Dedifferentiated amniotic fluid mesenchymal stem cell (primary cell): Measurements from ENCODE around the gene GRID2IP.
"Not testable (repeated sequence)": the region's sequence is repeated elsewhere in the genome, so short reads cannot be mapped to it uniquely, and the experiment has no call there.

Experiments
- DNase-seq: peaks from one replicate; pipeline ENCODE4 v3.0.0-alpha.2; 2016; ENCODE audit errors: extremely low spot score

GRID2IP gene

DNA sequence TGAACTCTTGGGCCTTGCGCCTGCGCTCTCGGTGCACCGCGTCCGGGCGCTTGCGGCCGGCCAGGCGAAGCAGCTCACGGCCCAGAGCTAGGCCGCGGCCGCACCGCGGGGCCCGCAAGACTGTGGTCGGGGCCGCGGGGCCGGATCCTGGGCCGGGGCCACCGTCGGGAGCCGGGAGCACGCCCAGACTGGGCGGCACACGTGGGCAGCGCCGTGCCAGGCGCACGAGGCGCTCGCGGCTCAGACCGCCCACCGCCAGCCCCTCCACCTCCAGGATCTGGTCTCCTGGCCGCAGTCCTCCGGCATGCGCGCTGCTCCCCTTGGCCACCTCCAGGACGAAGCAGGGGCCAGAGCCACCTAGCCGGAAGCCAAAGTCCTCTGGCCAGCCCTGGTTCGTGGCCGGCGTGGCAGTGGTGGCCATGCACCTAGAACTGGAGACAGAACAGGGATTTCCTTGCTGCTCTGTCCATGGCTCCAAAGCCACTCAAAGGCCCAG is at the start of gene GRID2IP:
Gene GRID2IP, minus strand, starts transcription at position 446 of the 496 bp plus-strand sequence. Its CDS starts 25 bp downstream, at position 421.
- DNase-seq: no peak

DNA sequence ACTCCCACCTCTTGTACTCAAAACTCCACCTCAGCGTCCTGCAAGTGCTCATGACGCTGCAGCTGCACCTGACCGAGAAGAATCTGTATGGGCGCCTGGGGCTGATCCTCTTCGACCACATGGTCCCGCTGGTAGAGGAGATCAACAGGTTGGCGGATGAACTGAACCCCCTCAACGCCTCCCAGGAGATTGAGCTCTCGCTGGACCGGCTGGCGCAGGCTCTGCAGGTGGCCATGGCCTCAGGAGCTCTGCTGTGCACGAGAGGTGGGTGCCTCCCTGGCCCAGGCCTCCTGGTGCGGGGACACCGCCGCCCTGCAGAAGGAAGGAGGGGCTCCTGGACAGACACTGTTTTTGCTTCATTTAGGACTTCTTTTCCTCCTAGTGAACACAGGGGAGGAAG is 48.8 kb upstream of the GRID2IP start:
- no peak for DNase-seq

DNA sequence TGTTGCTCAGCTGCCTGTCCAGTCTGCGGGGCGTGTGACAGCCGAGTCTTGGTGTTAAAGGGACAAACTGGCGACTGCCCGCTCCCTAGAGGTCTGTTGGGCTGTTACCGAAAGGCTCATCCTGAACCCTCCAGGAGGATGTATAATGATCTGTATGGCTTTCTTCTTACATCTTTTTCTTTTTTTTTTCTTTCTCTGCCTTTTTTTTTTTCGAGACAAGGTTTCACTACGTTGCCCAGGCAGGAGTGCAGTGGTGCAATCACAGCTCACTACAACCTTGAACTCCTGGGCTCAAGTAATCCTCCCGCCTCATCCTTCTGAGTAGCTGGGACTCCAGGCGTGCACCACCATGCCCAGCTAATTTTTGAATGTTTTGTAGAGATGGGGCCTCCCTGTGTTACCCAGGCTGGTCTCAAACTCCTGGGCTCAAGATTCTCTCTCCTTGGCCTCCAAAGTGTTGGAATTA is 39.4 kb upstream of the GRID2IP start:
- DNase-seq: no peak

DNA sequence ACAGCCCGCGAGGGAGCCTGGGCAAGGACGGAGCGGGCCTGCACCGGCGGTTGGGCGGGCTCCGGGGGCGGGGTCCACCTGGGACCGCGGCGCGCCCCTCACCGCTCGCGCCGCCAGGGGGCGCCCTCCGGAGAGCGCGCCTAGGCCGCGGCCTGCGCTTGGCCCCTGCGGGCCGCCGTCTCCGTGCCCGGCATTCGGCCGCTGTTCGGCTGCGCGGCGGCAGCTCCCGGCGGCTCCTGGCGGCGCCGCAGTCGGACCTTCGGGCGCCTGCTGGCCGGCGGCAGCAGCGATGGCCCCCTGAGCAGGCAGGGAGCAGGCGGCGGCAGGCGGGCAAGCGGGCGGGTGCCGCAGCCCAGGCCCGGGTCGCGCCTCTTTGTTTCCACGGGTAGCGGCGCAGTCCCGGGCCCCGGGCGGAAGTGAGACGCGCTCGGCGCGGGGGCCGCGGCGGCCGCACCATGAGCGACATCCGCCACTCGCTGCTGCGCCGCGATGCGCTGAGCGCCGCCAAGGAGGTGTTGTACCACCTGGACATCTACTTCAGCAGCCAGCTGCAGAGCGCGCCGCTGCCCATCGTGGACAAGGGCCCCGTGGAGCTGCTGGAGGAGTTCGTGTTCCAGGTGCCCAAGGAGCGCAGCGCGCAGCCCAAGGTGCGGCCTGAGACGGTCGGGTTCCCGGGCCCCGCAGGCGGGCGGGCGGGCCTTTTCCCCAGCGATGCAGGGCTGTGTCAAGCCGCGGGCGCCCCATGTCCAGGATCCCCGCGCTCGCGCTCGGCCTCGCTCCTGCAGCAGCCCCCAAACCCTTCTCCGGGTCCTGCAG is 38.8 kb upstream of the GRID2IP start, which contains the start of gene INTS15:
Gene INTS15, plus strand, starts transcription at position 193 of the 816 bp plus-strand sequence. Its CDS starts 263 bp downstream, at position 456.
- peak; percentile 46 for DNase-seq

DNA sequence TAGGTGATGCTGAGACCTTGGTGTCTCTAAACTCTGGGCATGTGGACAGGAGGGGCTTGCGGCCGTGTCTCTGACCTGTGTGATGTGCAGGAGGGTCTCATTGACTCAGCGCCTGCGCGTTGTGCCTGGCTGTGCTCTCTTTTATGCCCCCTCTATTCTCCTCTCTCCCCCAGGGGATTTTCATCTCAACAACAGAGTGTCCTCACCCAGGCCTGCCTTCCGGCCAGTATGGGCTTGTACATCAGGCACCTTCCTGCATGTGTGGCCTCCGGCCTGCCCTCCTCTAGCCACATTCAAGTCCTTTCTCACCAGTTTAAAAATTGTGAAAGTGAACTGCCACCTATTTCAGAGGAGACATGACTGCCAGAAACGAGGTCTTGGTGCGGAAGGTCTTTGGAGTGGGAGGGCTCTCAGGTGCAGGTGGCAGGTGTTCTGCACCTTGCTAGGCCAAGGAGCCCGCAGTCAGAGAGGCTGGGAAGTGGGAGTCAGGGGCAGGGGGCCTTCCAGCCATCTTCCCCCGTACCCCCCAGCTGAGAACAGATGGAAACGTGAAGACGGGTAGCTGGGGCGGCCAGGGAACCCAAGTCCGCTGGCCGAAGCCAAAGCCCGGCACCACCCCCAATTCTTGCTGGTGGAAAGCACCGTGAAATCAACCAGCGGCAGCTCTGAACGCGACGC is 38.0 kb upstream of the GRID2IP start:
- no peak for DNase-seq

DNA sequence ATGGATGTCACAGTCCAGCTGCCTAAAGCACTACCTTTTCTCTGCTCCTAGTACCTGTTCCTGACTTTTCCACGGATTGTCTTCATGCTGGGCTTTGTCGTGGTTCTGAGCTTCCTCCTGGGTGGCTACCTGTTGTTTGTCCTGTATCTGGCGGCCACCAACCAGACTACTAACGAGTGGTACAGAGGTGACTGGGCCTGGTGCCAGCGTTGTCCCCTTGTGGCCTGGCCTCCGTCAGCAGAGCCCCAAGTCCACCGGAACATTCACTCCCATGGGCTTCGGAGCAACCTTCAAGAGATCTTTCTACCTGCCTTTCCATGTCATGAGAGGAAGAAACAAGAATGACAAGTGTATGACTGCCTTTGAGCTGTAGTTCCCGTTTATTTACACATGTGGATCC is 37.3 kb upstream of the GRID2IP start:
- no peak for DNase-seq

DNA sequence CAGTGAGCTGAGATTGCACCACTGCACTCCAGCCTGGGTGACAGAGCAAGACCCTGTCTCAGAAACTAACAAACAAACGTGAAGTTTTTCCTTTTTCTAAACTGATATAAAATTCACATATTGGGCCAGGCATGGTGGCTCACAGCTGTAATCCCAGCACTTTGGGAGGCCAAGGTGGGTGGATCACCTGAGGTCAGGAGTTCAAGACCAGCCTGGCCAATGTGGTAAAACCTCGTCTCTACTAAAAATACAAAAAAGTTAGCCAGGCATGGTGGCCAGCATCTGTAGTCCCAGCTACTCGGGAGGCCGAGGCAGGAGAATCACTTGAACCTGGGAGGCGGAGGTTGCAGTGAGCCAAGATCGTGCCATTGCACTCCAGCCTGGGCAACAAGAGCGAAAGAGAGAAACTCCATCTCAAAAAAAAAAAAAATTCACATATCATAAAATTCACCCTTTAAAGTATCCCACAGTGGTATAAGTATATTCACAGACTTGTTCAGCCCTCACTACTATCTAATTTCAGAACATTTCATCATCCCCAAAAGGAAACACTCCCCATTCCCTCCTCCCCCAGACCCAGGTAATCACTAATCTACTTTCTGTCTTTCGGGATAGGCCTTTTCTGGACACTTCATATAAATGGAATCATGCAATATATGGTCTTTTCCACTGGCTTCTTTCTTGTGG is 34.6 kb upstream of the GRID2IP start:
- DNase-seq: not testable (repeated sequence)

DNA sequence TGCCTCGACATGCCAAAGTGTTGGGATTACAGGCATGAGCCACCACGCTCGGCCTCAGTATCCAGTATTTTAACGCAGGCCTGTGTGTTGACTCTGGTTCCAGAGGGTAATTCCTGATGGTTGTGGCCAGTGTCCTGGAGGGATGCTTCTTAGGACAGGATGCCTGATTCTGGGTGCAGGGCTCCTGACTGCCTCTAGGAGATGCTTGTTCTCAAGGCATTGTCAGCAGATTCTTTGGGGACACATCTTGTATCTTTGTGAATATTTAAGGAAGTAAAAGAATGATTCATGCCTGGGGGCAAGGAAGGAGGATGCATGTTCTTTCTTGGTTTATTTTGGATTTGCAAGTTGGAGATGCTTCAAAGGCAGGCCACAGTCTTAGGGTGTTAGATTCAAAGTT is 28.2 kb upstream of the GRID2IP start:
- DNase-seq: no peak

DNA sequence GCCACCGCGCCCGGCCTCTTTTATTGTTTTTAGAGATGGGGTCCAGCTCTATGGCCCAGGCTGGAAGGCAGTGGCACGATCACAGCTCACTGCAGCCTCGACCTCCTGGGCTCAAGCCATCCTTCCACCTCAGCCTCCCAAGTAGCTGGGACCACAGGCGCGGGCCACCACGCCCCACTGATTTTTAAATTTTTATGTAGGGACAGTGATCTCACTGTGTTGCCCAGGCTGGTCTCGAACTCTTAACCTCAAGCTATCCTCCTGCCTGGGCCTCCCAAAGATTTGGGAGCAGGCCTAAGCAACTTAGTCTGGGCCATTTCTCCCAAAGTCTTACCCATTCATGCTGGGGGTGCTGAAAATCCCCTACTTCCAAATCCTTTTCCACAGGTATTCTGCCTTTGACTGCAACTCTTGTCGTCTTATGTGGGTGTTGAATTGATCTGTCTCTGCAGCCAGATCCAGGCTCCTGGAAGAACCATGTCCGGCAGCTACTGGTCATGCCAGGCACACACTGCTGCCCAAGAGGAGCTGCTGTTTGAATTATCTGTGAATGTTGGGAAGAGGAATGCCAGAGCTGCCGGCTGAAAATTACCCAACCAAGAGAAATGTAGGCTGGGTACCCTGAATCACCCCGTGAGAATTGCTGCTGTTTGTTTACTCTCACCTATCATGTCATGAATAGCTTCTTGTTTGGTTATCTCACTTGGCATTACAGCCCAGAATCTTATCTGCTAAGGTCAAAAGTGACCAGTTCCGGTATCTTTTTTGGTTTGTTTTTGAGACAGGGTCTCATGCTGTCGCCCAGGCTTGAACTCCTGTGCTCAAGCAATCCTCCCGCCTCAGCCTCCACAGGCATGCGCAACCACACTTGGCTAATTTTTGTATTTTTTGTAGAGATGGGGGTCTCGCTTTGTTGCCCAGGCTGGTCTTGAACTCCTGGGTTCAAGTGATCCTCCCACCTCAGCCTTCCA is 27.1 kb upstream of the GRID2IP start:
- DNase-seq: no peak

DNA sequence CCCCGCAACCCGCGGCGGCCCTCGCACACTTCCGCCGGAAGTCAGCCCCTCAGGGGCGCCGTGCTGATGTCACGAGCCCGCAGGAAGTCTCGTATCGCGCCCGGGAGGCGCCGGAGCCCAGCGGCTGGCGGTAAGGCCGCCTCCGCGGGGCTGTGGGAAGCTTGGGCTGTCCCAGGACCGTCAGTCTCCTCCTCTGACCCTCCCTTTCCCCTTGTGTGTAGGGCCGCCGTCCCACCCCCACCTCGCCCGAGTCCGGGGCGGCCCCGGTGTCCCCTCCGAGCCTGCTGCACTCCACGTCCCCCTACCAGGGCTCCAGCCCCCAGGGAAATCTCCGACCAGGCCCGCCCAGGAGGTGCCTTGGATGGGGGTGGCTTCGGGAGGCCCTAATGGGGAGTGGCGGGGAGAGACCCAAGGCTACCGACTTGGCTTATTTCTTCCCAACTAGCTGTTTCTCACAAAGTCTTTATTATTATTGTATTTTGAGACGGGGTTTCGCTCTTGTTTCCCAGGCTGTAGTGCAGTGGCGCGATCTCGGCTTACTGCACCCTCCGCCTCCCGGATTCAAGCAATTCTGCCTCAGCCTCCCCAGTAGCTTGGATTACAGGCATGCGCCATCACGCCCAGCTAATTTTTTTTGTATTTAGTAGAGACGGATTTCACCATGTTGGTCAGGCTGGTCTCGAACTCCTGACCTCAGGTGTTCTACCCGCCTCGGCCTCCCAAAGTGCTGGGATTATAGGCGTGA is 26.3 kb upstream of the GRID2IP start, which contains the start of gene ZDHHC4:
Gene ZDHHC4, plus strand, starts transcription at position 86 of the 745 bp plus-strand sequence. CDS start 3,108 bp downstream, outside the sequence.
- peak; percentile 67 for DNase-seq

DNA sequence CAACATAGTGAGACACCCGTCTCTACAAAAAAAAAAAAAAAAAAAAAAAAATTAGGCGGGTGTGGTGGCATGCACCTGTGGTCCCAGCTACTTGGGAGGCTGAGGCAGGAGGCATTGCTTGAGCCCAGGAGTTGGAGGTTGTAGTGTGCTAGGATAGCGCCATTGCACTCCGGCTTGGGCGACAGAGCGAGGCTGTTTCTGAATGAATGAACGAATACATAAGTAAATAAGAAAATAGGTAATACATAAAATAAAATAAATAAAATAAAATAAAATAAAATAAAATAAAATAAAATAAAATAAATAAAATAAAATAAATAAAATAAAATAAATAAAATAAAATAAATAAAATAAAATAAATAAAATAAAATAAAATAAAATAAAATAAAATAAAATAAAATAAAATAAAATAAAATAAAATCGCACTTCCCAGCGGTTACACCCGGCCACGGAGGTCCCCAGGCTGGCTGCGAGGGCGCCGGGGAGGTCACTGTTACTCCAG is 25.7 kb upstream of the GRID2IP start:
- not testable (repeated sequence) for DNase-seq

DNA sequence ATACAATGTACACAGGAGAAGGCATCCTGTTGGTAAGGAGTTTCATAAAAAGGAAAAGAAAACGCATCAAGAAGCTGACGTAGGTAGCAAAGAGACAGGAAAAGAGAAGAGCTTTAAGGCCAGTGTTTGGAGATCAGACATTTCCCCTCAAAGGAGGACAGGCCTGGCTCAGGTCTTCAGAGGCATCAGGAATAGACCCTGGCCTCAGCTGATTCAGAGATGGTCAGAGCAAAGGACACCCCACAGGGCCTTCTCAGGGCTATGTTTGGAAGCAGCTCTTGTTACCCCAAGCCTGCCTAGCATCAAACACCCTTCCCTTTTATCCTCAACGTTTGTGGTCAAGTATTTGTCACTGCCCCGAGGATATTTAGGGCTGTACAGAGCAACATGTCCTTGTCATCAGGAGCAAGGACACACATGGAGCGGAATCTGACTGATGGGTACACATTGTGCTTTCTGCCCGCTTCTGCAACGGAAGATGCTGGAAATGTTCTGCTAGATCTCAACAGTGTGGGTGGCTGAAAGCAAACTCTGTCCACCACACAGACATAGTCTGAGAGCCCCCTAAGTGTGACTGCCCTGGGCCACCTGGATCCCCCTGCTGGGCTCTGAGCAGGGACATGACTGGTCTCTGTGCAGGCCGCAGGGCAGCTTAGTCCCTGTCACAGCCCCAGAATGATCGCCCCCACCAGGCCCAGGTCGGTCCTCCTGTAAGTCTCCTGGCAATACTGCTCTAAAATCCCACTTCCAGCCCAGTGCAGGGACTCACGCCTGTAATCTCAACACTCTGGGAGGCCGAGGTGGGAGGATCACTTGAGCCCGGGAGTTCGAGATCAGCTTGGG is 25.0 kb upstream of the GRID2IP start:
- no peak for DNase-seq

DNA sequence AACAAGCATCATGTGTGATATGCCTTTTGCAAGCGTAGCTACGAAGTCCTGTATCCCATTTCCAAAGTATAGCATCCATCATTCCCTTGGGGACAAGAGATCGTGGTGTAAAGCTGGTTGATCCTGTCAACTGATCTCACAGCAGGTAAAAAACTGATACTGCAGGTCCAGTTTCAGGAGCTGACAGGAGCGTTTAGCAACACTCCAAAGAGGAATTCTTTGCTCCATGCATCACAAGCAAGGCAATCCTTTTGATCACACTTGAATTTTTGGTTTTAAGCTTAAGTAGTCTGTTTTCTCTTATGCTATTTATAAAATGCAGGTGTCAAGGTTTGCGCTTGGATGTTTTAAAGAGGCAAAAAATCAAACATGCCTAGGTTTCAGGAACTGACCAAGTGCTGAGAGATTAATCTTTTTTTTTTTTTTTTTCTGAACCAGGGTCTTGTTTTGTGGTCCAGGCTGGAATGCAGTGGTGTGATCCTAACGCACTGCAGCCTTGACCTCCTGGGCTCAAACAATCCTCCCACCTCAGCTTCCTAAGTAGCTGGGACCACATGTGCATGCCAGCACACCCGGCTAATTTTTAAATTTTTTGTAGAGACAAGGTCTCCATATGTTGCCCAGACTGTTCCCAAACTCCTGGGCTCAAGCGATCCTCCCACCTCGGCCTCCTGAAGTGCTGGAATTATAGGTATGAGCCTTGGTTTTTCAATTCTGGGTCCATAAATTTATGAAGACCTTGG is 24.2 kb upstream of the GRID2IP start:
- DNase-seq: no peak

DNA sequence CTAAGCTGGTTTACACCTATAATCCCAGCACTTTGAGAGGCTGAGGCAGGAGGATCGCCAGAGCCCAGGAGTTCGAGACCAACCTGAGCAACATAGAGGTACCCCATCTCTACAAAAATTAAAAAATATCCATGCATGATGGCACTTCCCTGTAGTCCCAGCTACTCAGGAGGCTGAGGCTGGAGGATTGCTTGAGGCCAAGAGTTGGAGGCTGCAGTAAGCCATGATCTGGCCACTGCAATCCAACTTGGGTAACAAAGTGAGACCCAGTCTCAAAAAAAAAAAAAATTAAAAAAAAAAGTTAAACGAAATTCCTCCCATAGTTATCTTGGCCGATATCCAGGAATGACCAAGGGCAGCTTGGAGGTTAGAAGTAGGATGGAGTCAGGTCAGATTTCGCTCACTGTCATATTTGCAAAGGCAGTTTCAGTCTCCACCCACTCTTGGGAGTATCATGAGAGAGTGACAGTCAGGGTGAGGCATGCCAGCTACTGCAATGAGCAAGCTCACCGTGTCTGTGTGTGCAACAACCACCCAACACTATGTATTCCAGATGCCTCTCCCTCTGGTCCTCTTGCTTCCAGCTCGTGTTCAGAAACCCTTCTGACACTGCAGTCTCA is 20.0 kb upstream of the GRID2IP start:
- no peak for DNase-seq

DNA sequence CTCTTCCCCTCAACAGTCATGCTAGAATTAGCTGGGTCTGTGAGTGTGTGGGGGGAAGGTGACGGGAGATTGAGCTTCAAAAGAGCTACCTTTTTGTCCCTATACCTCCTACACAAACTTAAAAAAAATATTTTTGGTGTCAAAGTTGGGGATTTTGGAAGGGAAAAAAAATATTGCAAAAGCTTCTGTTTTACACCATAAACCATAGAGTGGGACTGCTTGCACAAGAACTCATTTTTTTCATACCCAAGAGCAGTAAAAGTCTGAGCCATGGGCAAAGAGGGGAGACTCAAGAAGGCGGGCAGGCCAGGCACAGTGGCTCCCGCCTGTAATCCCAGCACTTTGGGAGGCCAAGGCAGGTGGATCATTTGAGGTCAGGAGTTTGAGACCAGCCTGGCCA is 16.6 kb upstream of the GRID2IP start:
- no peak for DNase-seq

DNA sequence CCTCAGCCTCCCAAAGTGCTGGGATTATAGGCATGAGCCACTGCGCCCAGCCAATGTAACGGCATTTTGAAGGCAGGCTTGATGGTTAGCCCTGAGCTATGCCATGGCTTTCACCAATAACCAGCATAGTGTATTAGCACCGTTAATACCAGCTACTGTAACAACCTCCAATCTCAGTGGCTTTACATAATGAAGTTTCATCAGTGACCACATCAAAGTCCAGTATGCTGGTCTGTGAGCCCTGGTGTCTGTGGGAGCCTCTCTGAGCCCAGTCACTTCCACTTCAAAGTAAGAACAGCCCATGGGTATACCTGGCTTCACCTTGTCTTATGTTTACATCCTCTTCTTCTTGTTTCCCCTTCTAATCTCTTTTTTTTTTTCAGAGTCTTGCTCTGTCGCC is 14.4 kb upstream of the GRID2IP start:
- no peak for DNase-seq

DNA sequence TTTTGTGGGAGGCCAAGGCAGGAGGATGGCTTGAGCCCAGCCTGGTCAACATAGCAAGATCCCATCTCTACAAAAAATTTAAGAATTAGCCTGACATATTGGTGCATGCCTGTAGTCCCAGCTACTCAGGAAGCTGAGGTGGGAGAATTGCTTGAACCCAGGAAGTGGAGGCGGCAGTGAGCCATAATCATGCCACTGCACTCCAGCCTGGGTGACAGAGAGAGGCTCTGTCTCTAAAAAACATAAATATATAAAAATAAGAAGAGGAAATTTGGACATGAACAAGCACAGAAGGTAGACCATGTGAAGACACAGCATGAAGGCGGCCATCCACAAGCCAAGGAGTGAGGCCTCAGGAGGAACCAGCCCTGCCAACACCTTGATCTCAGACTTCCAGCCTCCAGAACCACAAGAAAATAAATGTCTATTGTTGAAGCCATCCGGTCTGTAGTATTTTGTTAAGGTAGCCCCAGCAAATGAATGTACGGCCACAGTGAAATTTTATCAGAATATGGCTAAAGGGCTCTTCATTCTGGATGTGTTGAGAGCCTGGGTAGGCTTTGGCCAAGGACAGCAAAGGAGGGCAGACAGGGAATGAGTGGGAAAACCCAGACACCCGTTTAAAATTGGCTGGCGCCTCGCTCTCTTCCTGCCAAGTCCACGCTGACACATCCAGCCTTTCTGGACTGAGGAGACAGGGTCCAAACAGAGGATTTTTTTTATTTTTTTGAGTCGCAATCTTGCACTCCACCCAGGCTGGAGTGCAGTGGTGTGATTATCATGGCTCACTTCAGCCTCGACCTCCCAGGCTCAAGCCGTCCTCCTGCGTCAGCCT is 12.9 kb upstream of the GRID2IP start:
- no peak for DNase-seq
